SHP77 treated with DMSO at 0.1 percent for 48 hours (cell line): Measurements from ENCODE around the gene NFIX.
A peak's percentile ranks its signal among the peaks of the same experiment; 100 is the strongest.

Experiments used
- DNase-seq: peaks from one replicate; lab custom pipeline; 2025; lab: John Stamatoyannopoulos, UW

The NFIX gene

DNA sequence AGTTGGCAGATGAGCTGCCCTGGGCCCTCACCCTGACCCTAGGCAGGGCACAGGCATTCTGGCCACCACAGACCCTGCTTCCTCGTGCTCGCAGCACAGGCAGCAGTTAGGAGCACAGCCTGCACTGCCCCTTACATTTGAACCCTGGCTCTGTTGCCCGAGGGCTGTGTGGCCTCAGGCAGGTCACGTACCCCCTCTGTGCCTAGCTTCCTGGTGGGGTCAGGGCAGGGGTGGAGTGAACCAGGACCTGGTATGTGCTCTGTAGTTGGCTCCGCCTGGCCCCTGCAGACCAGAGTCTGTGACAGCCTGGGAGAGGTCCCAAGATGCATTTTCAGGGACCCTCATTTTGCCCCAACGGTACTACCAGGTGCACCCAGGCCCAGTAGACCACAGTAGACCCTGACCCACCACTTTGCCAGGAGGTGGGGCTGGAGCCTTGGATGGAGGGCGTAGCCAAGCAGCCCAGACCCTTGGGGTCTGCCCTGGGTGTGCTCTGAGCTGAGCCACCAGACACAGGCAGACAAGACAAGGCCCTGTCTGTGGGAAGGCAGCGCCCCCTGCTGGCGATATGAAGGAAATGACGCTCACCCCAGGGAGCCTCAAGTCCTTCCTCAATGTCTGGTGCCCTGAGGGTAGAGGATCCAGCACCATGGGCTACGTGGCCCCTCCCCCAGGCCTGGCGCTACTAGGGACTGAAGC is 98.3 kb downstream of the NFIX start:
- DNase-seq, result peak; percentile 64

DNA sequence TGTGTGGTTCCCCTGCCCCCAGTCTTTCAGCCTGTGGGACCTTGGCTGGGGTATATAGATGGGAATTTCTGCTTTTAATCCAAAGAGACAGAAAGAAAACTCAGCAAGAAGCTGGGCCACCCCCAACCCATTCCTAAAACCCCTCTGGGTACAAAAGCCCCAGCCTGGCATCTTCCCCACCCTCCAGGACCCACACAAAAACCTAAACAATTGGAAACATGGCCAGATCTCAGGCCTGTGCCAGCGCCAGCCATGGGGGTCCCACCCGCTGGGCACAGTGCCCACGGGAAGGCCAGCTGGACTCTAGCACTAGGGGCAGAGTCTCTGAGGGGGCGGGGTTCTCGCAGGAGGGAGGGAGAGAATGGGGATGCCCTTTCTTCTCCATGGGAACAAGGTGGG is 98.8 kb downstream of the NFIX start:
- DNase-seq, result no peak

DNA sequence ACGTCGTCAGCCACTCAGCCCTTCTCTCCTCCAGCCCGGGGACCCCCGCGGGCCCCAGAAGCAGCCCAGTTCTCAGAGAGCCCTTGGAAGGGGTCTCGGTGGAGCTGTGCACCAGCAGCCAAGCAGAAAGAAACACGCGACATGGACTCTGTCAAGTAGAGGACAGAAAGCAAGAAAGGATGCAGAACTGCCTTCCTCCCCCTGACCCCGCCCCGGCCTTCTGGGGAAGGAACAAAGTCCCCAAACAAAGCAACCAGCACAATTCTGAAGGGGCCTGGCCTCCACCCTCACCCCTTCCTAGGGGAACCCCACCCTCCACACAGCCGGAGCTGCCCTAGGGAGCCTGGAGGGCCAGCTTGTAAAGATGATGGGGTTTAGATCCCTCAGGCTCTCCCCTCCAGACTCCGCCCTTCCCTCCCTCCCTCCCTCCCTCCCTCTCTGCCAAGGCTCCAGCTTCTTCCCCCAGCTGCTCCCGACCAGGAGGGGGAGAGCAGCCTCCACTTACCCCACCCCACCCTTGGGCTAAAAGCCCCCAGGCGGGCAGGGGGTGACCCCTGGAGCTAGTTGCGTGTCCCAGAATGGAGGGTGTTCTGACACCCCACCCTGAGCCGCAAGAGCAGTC is 99.6 kb downstream of the NFIX start:
- no peak for DNase-seq

DNA sequence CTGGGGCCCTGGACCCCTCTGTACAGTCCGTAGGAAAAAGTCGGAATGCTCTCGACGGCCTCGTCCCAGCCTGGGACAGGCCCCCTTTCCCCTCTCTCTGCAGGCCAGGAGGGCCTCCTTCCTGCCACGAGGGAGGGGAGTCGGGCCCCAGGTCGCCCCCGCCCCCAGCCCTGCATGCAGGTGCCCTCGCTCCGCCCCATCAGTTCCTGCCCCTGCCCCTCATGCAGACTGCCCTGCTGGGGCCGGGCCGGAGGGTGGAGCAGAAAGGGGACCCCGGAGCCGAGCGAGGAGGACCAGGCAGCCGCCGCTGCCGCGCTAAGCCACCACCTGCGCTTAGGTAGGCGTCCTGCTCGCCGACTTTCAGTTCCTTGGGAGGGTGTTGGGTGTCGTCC is 100.1 kb downstream of the NFIX start:
- DNase-seq, result no peak

DNA sequence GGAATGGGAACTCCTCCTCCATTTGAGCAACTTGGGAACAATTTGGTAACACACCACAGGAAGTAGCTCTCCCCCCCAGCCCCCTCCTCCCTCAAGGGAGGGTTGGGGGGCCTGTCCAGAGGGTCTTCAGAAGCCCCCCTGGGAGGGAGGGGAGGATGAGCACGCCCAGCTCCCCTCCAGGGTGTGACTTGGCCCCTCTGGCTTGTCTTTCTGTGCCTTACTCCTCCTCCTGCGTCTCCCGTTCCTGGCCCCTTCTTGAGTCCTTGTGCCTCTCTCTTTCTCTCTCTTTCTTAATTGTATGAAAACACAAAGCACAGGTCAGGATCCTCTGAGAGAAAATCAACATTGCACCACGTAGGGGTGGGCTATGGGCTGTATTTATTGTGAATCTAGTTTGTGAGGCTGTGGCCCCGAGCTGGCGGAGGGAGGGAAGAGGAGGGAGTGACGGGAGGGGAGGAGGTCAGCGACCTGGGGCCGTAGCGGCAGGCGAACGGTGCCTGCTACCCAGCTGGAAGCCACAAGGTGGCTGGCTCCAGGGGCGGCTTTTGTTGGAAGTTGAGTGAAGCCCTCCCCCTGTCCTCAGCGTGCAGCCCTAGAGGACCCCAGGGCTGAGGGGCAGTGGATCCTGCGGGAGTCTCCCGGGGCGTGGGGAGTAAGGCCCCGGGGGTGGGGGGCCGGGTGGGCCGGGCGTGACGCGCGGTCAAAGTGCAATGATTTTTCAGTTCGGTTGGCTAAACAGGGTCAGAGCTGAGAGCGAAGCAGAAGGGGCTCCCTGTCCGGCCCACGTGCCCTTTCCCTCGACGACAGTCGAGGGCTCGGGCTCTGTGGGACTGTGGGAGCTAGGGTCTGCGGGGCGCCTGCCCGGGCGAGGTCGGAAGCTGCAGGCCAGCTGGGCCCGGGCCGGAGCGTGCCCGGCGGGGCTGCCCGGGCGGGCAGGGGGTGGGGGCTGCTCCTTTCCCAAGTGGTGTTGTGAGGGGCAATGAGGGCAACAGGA is 101.0 kb downstream of the NFIX start:
- DNase-seq, result peak; percentile 38

DNA sequence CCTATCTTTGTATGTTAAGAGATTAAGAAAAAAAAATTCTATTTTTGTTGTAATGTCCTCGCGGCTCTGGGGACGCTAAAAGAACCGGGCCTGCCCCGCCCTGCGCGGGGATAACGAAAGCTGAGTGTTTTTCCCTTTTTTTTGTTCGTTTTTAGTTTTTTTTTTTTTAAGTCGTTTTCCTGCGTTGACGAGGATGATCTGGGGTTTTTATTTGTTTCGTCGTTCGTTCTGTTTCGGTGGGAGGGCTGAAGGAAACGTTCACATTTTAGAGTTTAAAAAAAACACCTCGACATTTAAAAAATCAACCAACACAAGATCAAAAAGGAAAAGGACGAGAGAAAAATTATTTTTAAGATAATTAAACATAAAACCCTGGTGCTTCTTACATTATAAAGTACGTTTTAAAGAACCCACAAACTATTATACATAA is 101.8 kb downstream of the NFIX start:
- no peak for DNase-seq

DNA sequence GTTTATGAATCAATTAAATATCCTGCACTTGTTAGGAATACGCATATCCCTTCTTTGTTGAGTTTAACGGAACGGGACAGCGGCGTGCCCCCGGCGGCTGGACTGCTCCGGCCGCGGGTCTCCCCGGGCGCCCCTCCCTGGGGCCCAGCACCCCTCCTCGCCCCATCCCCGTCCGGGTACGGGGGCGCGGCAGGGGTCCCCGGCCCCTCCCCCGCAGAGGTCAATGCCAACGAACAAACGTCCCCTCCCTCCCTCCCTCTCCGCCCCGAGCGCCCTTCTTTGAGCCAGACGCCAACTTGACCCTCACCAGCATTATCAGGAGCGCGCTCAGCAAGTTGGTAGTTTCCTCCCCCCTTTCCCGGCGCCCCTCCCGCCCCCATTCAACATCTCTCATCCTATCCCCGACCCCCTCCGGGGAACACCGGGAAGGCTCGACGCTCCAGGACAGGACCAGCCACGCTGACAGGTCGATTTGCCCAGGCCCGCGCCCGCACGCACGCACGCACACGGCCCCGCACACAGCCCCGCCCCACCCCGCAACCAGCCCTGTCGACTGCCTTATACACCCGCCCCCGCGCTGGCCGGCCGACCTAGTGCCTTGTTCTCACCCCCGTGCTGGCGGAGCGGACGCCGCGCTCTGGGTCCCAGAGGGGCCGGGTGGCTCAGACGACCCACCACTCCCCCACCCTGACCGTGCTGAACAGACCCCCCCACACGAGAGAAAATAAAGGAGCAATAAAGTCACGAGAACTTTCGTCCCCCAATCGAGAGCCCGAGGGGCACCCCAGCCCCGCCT is 102.4 kb downstream of the NFIX start:
- DNase-seq, result no peak

DNA sequence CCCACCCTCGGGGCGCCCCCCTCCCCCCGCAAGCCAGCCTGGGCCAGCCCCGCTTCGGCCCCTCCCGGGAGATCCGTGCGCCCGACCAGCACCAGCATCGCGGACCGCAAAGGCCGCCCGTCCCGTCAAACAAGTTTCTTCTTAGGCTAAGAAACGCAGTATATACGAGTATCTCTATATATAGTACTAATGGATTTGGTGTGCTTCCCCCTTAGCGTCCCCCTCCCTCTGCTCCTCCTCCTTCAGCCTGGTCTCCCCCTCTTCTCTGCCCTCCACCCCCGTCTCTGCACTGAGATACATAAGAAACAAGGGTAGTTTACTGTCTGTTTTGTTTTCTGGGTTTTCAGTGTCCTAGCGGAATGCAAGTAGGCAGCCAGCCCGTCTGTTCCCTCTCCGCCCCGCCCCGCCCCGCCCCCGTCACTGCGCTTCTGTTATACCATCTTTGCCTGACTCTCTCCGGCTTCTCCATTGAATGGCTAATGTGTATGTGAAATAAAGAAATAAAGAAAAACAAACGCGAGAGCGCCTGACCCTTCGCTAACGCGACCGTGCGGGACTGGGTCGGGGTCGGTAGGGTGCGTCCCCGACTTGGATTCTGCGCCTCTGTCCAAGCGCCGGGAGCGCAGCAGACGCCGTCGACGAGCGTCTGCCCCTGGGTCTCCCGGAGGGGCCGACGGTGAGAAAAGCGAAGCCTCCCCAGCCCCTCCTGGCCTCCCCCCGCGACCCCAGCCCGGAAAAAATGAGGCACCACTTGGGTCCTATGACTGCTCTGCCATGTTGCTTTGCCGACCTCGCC is 103.2 kb downstream of the NFIX start:
- no peak for DNase-seq

DNA sequence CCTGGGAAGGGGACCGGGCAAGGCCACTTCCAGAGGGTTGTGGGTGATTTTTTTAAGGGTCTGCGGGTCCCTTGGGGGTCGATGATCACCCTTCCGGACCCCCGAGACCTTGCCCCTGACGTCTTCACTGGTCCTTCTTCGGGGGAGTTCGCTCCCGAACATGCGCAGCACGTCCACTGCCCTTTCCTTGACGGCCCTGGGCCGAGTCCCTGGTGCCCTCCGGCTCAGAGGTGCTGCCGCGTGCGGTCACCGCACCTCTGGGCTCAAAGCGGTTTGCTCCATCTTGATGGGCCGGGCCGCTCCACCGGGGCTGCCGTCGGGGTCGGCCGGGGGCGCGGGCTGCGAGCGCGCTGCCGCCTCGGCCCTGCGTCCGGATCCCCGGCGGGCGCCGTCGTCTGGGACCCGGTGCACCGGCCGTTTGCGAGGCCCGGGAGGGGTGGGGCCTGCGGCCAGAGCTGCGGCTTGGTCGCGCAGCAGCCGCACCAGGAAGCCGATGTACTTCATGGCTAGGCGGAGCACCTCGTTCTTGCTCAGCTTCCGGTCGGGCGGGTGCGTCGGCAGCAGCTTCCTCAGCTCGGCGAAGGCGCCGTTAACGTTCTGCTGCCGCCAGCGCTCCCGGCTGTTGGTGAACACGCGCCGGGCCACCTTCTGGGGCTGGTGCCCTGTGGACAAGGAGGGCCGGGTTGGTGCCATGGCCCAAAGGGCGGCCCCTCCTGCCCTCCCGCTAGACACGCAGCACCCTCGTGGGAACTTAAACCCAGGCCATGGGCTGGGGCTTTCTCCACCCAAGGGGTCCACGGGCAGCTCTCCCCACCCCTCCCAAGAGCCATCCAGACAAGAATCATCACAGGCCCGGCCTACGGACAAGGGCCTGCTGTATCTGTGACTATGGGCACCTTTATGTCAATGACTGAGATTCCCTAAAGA is 104.1 kb downstream of the NFIX start:
- no peak for DNase-seq

DNA sequence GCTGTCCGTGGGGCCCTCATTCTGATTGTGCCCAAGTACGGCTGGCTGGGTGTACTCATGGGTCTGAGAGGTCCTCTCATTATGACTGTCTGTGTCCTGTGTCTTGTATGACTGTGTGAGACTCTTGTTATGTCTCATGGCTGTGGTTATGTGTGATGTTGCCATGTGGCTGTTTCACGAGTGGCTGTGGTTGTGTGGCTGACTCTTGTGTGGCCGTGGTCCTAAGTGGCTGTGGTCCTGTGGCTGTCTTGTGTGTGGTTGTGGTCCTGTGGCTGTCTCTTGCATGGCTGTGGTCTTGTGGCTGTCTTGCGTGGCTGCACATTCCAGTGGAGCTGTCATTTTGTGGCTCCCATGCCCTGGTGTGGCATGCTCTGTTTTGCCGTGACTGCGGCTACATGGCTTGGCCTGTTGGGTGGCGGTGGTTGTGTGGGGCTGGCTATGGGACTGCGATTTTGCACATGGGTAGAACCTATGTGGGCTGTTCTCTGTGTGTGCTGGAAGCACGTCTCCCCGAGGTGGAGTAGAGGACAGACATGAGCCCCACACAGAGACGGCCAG is 104.8 kb downstream of the NFIX start:
- DNase-seq, result no peak

DNA sequence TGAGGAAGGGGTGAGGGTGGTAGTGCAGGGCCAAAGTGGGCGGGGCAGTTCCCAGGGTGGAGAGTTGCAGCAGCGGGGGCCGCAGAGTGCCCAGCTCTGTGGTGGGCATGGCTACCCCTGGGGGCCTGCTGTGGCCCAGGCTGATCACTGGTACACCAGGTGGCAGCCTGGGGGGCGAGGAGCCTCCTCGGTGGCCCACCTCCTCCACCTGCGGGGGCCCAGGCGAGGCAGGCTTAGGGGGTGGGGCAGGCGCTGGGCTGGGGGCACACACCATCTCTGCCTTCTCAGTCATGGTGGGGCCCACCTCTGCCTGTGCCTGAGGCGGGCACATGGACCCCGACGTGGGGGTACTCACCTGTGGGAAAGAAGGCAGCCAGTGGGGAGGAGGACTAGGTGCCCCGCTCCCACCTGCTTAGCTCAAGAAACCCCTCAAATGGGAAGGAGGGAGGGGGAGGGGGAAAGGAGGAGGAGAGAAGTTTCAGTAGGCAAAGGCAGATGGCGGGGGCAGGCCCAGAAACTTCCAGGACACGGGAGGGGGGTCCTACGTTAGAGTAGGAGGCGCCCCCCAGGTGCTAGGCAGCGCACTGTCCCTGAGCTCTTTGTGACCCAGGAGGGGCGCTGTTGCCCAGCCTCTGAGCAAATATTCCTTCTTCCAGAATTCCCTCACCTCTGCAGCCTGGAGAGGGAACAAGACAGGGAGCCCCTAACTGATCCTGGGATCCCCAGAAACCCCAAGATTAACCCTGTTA is 105.7 kb downstream of the NFIX start:
- no peak for DNase-seq

DNA sequence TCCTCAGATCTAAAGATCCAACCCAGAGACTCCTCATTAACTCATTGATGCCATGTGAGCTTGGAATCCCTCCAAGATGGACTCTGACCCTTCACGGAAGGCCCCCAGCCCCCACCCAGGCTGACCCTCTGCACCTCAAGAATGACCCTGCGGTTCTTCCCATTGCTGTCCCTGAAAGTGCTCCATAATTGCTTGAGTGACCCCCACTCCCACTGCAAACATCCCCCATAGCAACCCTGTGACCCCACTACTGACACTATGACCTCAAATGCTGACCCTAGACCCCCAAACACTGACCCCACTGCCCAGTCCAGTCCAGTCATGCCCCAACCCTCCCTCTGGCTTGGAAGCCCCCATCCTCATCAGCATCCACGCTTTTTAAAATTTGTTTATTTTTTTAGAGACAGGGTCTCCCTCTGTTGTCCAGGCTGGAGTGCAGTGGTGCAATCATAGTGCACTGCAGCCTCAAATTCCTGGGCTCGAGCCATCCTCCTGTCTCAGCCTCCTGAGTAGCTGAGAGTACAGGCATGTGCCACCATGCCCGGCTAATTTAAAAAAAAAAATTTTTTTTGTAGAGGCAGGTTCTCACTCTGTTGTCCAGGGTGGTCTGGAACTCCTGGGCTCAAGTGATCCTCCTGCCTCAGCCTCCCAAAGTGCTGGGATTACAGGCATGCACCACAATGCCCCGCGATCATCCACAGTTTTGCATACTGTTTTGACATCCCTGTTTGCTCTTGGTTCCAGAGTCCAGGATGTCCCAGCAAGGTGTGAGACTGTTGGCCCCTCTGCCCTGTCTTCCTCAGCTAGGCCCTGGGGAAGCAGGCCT is 106.5 kb downstream of the NFIX start:
- DNase-seq, result no peak

DNA sequence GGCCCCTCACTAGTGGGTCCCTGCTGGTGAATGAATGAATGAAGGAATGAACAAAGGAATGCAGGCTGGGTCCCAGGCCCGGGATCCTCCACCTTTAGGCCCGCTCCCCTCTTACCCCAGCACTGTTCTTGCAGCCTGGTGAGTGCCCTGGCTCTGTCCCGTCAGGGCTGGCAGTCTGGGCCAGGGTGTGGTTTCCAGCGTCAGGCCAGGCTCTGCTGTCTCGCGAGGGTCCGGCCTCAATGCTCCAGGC is 107.1 kb downstream of the NFIX start:
- no peak for DNase-seq

DNA sequence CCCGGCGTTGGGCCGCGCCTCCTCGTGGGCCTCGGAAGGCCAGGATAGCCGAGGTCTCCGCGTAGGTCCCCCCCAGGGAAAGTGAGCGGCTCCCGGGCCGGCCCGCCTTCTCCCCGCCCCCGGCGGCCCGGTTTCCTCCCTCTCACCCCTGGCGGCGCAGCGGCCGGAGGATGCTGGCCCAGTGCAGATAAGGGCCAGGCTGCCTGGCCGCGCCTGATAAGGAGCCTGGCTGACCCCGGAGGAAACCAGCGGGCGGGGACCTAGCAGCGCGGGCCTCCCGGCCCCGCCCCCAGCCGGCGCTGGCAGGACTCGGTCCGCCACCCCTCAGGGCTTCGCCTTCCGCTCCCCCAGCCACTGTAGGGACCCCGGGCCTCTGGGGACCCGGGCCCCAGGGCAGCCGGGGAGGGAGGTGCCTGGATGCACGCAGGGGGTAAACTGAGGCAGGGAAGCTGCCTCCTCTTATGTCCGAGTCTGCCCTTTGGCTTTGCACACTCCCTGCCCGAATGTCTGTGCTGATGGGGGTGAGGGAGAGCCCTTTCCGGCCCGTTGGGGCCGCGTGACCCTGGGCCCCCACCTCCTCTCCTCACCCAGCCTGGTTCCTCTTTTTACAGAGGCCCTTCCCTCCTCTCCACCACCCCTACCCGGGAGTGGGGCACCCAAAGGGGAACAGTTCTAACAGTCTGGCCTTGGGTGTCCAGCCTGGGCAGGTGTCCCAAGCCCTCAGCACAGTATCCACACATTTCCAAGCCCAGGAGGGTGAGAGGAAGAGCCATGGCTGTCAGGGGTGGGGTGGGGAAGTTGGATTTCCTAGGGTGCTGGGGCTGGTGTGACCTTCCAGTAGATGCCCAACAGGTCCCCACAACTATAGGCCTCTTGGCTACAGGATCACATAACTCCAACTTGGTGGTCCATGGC is 107.6 kb downstream of the NFIX start, which contains the start of gene LYL1:
Gene LYL1 (minus strand): TSS at position 193 of the 915 bp plus-strand sequence. CDS start 1,687 bp downstream, outside the sequence.
- DNase-seq, result no peak

DNA sequence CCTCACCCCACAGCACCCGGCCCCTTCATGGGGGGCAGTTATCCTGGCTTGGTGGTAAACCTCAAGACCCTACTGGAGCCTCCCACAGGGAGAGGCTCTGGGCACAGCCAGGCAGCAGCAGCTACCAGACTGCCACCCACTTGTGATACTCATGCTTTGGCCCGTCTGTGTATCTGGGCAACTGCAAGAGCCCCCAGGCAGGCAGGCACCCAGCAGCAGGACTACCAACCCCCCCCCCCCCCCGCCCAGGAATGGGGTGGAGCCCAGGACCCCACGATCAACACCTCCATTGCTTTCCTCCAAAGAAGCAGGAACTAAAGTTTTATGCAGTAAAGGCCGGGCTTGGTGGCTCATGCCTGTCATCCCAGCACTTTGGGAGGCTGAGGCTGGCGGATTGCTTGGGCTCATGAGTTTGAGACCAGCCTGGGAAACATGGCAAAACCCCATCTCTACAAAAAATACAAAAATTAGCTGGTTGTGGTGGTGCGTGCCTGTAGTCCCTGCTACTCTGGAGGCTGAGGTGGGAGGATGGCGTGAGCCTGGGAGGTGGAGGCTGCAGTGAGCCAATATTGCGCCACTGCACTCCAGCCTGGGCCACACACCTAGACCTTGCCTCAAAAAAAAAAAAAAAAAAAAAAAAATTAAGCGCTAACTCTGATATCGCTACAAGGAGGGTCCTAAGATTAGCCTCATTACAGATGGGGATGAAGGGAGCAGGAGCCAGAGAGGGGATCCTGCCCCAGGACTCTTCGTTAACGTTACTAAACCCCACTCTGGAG is 108.5 kb downstream of the NFIX start:
- DNase-seq, result no peak

DNA sequence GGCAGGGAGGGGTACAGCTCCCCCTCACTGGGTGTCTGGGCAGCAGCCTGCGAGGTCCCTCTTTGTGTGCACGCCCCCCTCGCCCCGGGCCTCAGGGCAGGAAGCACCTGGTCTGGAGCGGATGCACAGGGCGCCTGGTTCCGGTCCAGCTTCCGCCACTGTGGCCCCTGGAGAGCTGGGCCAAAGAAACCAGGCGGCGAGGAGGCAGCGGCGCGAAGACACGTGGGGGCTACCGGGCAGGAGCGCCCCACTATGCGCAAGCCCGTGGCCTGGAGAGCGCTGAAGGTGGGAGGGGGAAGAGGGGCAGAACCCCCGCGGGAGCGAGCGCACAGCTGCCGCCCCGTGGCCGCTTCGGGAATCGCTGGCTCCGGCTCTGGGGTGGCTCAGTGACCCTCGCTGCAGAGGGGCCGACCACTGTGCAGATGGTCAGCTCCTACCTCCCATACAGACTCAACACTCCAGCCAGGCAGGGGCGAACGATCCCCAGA is 109.1 kb downstream of the NFIX start:
- DNase-seq, result no peak
